Activated CD8-positive, alpha-beta memory T cell treated with anti-CD3 and anti-CD28 coated beads for 36 hours (primary cell): Measurements from ENCODE around the gene RHOC. TPM values are rescaled to one million over a fixed set of nuclear protein-coding genes. Genes with fewer than 3 reads are reported as not detected.

Source experiments
- CTCF ChIA-PET: fragments of 350-600 bp; sonication (Branson Sonifier 250); formaldehyde crosslinking; loops from one replicate; lab custom pipeline; 2021; ENCODE audit warnings: antibody characterized with exemption; lab: Charles Lee
- POLR2A ChIA-PET: fragments of 350-600 bp; sonication (Branson Sonifier 250); formaldehyde crosslinking; loops from one replicate; lab custom pipeline; 2021; ENCODE audit warnings: antibody characterized with exemption; lab: Charles Lee
- total RNA-seq, 2 experiments: library from RNA; stranded (reverse); gene quantifications; one replicate each; pipeline ENCODE4 v1.2.3, GENCODE V29; 2021

The RHOC gene
- total RNA-seq, 2 experiments from 2014 or later = 34.9 to 35.9 TPM

DNA sequence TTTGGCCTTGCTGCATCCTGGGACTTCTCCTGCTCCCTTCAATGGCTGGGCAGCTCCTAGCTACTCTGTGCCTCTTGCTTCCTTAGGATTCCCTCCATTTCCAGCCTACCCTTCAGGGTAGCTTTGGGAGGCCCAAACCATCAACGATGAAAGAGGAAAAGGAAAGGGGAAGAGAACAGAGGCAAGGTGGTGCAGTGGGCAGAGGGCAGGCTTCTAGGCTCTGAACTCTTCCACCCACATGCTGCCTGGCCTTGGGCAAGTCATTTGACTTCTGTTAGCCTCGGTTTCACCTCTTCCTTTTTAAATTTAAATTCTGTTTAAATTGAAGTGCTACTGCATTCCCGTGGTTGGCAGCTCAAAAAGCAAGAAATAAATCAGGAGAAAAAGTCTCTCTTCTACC lies 13.9 kb upstream of the RHOC start:
- CTCF ChIA-PET = interaction anchor here (1.3 to 2.5 kb wide), 2 partner anchors 83 to 91 kb away, joined by 3 to 19 read pairs; no protein-coding TSS in a partner anchor
- POLR2A ChIA-PET = interaction anchor here (1.2 kb wide), 1 partner anchor 352 kb away, joined by 3 read pairs; the partner anchor contains the start of gene LRIG2

DNA sequence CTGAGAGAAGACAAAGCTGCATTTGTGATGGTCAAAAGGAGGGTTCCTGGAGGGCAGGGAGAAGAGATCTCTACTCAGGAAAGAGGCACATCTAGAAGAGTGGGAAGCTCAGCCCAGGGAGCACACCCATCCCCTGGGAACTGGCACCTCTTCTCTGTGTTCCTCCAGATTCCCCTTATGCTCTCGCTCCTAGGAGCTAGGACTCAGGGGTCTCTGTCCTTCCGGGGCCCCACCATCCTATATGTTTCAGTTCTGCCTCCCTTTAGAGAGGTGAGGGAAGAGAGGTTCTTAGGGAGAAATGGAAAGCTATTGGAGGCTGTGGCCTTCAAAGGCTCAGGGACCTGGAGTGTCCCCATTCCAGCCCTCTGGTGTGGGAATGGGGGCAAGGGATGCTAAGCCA lies 12.8 kb upstream of the RHOC start:
- ChIA-PET POLR2A (no interaction called here), CTCF (interaction anchor here (1.3 to 2.5 kb wide), 7 partner anchors 16 to 160 kb away, joined by 3 to 19 read pairs (median 6); no protein-coding TSS in a partner anchor)

DNA sequence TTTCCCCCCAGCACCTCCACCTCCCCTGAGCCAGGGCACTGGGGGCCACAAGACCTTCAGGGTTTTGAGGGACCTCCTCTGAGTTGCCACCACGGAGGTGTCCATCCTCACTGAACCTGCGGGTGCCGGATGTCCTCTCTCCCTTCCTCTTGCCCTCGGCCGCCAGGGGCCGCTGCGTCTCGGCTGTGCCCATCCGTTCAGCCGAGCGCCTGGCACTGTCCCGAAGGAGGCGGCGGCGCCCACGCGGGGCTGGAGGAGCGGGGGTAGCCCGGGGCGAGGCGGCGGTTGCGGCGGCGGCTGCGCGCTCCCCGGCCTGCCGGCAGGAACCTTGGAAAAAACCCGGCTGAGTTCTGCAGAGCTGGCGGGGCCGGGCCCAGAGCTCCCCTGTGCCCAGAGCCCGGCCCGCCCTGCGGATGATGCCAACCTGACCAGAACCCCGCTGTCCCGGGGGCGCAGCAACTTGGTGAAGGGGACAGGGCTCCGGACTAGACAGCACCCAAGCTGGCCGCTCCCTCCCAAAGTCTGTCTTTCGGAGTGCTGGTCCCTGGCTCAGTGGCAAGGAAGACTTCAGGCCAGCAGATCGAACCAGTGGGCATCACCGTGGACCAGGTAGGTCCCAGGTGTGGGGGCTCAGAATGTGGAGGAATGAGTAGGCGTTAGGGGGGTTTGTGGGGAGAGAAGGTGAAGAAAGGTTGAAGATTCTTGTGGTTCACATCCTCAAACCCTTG lies 11.9 kb upstream of the RHOC start:
- ChIA-PET POLR2A (no interaction called here), CTCF (interaction anchor here (0.6 to 5.5 kb wide), 15 partner anchors 9 to 354 kb away, joined by 3 to 37 read pairs (median 5); partner anchors contain the start of gene LRIG2)

- POLR2A ChIA-PET = no interaction called here
- CTCF ChIA-PET = interaction anchor here (1.0 to 5.5 kb wide), 10 partner anchors 10 to 355 kb away, joined by 3 to 37 read pairs (median 10); partner anchors contain the start of genes LRIG2 and RHOC
These were observed 10.4 kb upstream of the RHOC start for GRCh38 chr1:112717263-112717873.

- CTCF ChIA-PET = interaction anchor here (0.8 to 5.5 kb wide), 22 partner anchors 9 to 356 kb away, joined by 3 to 37 read pairs (median 4); partner anchors contain the start of genes LRIG2, MOV10 and RHOC
- POLR2A ChIA-PET = interaction anchor here (1.3 kb wide), 1 partner anchor 356 kb away, joined by 6 read pairs; the partner anchor contains the start of gene LRIG2
These were observed 9.3 kb upstream of the RHOC start for GRCh38 chr1:112716133-112716720.

DNA sequence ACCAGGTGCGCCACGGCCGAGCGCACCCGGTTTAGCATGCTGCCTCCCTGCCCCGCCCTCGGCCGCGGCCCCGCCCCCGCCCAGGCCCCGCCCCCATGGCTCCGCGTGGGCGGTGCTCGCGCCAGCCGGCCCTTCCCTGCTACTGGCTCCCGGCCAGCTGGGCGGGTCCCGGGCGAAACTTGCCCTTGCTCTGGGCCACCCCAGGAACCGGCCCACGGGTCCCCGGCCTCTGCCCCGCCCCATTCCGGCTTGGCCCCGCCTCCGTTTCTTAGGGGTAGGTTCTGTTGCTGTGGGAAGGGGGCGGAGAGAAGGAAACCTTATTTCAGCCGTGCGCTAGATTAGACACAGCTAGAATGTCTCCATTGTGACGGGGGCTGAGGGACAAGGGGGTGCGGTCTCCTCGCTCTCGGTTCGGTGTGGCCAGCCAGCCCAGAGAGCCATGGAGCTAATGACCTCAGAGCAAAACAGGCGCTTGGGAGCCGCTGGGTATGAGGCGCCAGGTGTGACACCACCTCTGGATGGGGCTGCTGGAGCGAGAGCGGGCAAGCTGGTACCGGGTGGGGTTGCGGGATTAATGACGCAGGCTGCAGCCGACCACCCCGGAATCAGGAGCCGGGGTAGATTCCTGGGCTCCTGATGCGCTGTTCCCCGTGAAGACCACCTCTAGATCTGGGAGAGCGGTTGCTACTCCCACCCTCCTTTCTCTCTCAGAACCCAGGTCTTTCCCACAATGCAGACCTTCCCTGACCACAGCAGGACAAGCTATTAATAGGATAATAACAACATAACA lies 8.5 kb upstream of the RHOC start, which contains the start of gene PPM1J:
PPM1J (minus strand) TSS at position 69 of the 790 bp plus-strand sequence; CDS start at position 38, 31 bp downstream.
- ChIA-PET CTCF (interaction anchor here (0.6 to 5.5 kb wide), 25 partner anchors 8 to 357 kb away, joined by 3 to 37 read pairs (median 4); partner anchors contain the start of genes LRIG2, MOV10 and RHOC), POLR2A (interaction anchor here (0.6 to 2.0 kb wide), 6 partner anchors 10 to 357 kb away, joined by 3 to 14 read pairs (median 4); partner anchors contain the start of genes LRIG2, MOV10 and SLC16A1)

- POLR2A ChIA-PET = interaction anchor here (0.6 to 2.0 kb wide), 6 partner anchors 10 to 358 kb away, joined by 3 to 14 read pairs (median 4); partner anchors contain the start of genes LRIG2, MOV10 and SLC16A1
These were observed 7.7 kb upstream of the RHOC start for GRCh38 chr1:112714313-112715263.

GRCh38 chr1:112713466-112714312 lies 6.8 kb upstream of the RHOC start:
- ChIA-PET POLR2A (interaction anchor here (2.0 kb wide), 1 partner anchor 39 kb away, joined by 14 read pairs; the partner anchor contains the start of gene MOV10), CTCF (interaction anchor here (1.0 to 5.5 kb wide), 7 partner anchors 10 to 1684 kb away, joined by 3 to 37 read pairs (median 4); partner anchors contain the start of genes LRIG2 and MOV10)

More at GRCh38 chr1:112714313-112715263, 7.7 kb upstream of the RHOC start:
- CTCF ChIA-PET = interaction anchor here (0.6 to 5.5 kb wide), 16 partner anchors 11 to 1684 kb away, joined by 3 to 37 read pairs (median 4); partner anchors contain the start of genes LRIG2 and MOV10

DNA sequence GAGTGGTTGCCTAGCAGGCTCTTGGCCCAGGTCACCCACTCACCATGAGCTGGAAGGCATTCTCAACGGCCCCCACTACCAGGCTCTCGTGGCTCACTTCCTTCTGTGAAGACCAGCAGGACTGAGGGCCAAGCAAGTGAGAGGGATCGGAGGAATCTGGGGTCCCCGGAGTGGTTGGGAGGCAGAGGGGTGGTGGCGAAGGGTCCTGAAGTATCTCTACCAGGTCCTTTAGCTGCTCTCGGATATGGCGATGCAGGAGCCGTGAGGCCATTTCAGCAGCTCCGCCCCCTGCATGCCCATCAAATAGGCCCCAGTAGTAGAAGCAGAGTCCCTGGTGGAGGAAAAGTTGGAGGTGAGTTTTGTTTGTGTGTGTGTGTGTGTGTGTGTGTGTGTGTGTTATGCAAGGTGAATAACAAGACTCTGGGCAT lies 5.8 kb upstream of the RHOC start:
- CTCF ChIA-PET = interaction anchor here (0.6 to 1.7 kb wide), 2 partner anchors 220 to 318 kb away, joined by 3 to 4 read pairs; no protein-coding TSS in a partner anchor
- POLR2A ChIA-PET = no interaction called here

GRCh38 chr1:112712191-112712590 lies 5.3 kb upstream of the RHOC start:
- ChIA-PET CTCF (interaction anchor here (0.6 to 1.7 kb wide), 2 partner anchors 221 to 318 kb away, joined by 3 to 4 read pairs; no protein-coding TSS in a partner anchor), POLR2A (no interaction called here)

DNA sequence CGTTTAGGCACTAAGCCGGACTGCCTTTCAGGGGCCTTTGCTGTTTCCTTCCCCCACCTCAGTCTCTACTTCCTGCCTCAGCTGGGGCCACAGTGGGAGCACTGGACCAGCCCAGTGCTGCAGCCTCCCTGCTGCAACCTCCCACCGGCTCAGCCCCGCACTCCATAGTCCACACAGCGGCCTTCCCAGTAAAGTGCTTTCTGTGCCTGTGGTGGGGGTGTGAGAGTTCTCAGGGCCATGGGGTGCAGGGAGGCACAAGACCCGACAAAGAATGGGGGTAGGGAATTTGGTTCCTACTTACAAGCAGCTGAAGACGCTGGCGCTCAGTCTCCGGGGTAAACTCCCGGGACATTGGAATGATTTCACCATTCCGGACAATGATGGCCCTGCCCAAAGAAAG lies 4.7 kb upstream of the RHOC start:
- ChIA-PET POLR2A (no interaction called here), CTCF (no interaction called here)

DNA sequence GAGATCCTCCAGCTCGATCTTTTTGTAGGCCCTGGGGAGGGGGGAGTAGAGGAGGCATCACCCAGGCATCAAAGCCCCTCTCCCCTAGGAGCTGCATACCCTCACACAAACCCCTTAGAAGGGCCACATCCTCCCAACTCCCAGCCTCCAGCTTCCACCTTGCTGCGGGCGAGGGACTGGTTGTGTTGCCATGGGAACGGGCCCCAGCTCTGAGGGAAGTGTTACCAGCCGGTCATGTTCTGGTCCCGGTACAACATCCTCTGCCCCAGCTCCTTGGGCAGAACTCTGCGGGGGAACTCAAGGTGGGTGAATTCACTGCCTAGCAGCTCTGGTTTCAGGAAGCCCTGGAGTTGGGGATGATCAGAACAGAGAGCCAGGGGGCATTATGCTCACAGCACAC lies 4.1 kb upstream of the RHOC start:
- ChIA-PET CTCF (interaction anchor here (1.7 kb wide), 1 partner anchor 7 kb away, joined by 5 read pairs; no protein-coding TSS in a partner anchor), POLR2A (no interaction called here)

DNA sequence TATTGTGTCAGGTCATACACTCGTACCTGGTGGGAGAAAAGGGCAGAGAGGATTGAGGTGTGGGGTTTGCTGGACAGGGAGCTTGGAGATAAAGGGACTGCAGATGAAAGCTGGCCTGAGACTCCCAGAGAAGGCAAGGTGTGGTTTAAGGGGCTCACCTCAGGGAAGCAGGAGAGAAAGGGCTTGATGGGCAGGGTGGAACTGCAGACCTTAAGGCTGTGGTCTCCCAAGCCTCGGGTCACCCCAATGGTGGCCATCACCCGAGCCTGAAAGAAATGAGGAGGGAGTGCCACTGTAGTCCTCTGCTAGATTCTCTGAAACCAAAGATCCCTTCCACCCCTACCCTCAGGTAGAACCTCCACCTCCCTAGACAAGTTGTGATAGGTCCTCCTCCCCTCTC lies 3.7 kb upstream of the RHOC start:
- ChIA-PET CTCF (interaction anchor here (1.7 kb wide), 1 partner anchor 8 kb away, joined by 5 read pairs; no protein-coding TSS in a partner anchor), POLR2A (no interaction called here)

DNA sequence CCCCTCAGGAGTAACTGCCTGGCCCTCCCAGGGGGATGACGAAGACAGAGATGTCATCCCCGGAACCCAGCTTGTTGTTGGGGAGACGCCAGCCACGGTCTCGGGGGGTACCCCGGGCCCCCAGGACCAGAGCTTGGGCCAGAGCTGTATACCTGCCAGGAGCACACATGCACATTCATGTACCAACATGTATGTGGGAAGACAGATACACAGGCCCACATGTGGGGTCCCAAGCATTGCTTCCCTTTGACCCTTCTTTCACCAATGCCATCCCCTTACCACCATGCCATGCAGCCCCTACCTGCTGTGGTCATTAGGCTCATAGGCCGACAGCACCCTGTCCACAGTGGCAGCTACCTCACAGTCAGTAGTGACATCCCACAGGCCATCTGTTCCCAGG lies 3.2 kb upstream of the RHOC start:
- ChIA-PET POLR2A (no interaction called here), CTCF (interaction anchor here (0.5 to 1.7 kb wide), 3 partner anchors 8 to 220 kb away, joined by 3 to 5 read pairs (median 4); partner anchors contain the start of gene MOV10)

- POLR2A ChIA-PET = no interaction called here
- CTCF ChIA-PET = interaction anchor here (0.5 to 2.3 kb wide), 7 partner anchors 8 to 317 kb away, joined by 3 to 10 read pairs (median 5); partner anchors contain the start of gene MOV10
These were observed 1.6 kb upstream of the RHOC start for GRCh38 chr1:112708489-112708888.
